ENCODE data around the gene TUBB2B.

The TUBB2B gene

DNA sequence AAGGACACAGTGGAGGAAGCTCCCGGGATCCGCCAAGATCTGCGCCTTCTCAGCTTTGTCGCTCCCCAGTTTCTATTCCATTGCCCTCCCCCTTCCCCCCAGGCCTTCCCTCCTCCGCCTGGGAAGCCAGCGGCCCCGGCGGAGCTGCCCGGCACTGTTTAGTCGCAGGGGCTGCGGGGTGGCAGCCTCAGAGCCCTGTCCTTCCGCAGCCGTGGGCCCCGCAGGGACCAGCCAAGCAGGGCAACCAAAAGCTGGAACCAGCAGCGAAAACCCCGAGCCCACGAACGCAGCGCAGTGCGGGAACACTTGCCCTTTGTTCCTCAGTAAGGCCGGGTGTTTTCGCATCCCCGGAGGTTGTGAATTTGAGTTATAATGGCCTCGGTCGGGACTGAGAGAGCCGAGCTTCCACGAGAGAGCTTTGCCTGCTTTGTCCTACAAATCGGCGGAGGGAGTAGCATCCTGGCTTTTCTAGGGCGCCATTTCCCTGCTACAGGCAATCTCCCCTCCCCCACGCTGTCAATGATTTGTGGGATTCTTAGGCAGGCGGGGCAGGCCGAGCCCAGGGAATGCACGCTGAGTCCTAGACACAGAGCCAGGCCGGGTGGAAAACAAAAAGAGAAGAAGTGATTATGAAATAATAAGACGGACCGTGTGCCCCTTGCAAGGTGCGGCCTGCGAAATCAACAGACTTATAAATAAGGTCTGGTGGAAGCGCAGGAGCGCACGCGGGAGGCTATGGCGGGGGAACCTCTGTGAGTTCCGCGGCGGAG is 4.0 kb upstream of the TUBB2B start:
- DNase-seq, result no peak

DNA sequence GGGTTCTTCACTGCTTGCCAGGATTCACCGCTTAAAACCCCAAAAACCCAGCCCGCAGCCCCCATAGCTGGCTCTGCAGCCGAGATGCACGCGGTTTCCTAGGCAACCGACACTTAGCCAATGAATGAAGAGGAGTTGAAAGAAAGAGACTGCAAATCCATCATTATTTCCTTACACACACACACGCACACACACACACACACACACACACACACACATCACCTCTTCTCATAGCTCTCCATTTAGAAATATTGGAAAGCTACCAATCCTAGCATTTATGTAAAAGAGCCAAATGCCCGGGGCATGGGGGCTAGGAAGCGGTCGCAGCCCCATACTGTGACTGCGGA is 3.4 kb upstream of the TUBB2B start:
- DNase-seq, result no peak

DNA sequence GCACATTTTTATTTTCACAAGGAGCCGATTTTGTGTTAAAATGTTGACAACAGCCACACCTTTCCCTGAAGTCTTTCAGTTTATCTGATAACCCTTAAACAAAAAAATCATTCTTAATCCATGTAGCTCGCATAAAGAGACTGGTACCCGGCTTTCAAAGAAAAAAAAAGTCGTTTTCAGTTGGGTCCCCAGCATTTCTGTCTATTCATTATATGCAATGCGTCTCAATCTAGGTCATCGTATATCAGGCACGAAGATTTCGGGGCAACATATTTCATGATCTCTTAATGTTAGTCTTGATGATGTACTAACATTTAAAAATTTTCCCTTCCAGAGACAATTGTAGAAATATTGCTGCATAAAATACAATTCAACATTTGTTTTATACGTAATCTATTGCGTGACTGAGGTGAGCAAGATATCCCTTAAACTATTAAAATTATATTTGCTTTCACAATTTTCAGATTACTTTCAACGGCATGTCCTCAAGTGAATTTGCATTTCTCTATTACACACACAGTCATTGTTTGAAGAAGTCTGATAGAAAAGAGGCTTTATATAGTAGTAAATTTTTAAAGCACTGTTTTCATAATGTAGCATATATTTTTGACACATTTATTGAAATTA is 2.9 kb upstream of the TUBB2B start:
- DNase-seq, result no peak

DNA sequence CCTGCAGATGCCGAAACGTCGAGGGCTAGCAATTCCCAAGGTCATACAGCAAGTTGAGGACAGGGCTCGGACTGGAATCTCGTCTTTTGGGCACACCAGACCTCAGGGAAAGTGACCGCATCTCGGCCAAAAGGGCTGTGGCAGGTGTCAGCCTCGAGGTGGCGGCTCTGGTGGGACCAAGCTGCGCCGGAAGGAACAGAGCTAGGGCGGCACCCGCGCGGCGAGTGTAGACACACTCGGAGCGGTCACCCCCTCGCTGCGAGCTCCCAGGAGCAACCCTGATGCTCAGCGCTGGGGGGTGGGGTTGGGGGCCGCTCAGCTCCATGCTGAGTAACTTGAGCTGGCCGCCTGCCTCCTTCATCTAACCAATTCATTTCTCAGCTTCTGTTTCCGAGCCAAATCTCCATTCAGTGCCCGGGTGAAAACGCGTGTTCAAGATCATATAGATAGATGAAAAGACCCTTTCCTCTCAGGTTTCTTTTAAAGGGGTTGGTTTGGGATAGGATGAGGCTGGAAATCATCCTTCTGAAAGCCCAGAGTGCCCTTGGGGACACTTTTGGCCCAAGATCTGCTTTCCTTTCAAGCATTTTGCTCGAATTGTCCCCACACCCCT is 2.2 kb upstream of the TUBB2B start:
- no peak for DNase-seq

DNA sequence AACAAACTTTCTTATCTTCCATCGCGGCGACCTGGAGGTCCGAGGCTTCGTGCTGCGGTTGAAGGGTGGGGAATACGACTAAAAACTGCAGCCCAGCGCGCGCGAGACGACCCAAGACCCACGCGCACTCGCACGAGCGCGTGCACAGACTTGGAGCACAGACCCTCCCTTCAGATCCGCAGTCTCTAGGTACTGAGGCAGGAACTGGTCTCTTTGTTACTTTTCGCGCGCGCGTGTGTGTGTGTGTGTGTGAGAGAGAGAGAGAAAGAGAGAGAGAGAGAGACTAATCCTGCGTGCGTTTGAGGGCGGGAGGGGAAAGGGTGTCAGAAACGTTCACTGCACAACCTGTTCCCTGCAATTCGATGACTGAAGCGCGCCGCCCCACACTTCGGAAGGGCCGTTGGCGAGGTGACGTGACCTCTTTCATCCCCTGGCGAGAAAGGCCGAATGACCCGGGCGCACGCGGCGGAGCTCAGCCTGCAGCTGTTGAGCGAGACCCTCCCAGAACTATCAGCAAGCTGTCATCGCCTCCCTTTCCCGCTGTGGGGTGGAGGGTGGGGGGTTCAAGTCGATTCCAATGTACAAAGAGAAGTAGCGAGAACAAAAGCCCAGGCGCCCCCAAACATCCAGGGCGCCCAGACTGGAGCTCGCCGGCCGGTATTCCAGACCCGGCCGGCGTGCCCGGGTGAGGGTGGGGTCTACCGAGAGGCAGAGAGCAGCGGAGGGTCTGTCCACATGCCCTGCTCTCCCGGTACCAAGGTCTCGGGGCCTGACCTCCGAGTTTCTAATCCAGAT is 1.5 kb upstream of the TUBB2B start:
- DNase-seq, result peak; percentile 14

DNA sequence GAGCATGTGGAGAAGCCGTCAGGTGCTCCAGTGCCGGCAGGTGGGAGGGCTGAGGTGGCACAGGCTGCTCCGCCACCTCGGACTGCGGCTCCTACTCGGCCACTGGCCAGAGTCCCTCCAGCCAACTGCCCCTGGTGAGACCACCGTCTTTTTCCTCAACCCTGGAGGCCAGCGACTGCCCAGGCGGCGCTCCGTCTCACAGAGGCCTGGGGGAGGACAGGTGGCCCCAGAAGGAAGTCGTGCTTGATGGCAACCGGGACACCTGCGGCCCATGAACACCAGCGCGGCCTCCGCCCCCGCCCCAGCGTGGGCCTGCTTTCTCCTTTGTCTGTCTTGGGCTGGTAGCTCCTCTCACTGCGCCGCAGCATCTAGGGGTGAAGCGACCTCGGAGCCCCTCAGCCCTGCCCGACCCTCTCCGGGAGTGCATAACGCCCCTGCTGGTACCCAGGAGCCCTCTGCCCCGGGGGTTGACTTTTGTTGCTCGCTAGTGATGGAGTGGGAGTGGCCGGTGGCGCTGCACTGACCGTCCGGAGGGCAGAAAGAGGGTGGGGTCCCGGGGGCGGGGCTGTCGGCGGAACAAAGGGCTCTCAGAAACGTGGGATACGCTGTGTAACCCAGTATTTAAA is 706 bp upstream of the TUBB2B start:
- peak; percentile 16 for DNase-seq

DNA sequence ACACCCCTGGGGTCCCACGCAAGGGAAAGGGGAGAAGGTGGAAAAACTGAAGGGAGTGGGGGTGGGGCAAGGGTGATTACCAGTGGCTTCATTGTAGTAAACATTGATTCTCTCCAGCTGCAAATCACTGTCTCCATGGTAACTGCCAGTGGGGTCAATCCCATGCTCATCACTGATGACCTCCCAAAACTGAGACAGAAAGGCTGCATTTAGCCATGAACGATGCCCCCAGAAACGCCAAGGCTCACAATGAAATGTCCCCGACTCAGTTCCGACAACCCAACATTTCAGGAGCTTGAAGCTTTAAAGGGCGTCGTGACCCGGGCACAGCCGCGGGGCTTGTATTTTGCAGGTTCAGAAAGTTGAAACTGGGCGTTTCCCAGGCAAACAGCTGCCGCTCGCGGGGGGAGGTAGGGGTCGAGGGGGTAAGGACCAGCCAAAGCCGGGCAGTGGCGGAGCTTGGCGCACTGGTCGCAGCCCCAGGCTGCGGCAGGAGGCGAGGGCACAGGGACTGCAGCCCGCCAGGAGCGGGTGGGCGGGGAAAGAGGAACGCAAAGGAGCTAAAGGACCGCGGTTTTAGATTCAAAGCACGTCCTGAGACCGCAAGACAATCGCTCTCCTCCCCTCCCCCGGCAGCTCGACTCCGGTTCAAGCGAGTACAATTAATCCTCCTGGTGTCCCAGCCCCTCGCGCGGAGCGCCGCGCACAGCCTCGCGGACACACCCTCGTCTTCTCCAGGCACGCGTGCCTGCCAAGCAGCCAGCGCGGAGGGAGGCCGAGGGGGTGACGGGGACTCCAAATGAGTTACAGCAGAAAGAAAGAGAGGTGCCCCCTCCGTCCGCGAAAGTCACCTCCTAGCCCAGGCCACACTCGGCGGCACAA is 731 bp downstream of the TUBB2B start:
- DNase-seq, result no peak

DNA sequence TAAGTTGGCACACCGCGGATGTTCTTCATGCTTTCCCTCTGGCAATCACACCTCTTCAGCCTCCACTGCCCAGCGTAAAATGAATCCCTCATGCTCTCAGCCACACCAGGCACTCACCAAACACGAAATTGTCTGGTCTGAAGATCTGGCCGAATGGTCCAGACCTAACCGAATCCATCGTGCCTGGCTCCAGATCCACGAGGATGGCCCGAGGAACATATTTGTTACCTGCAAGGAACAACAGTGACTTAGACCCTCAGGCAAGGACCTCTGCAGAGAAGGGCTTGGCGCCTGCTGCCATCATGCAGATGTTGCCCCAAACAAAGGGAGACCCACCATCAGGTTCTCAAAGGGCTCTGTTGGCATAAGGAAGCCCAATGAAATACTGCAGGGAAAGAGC is 1.4 kb downstream of the TUBB2B start:
- no peak for DNase-seq

DNA sequence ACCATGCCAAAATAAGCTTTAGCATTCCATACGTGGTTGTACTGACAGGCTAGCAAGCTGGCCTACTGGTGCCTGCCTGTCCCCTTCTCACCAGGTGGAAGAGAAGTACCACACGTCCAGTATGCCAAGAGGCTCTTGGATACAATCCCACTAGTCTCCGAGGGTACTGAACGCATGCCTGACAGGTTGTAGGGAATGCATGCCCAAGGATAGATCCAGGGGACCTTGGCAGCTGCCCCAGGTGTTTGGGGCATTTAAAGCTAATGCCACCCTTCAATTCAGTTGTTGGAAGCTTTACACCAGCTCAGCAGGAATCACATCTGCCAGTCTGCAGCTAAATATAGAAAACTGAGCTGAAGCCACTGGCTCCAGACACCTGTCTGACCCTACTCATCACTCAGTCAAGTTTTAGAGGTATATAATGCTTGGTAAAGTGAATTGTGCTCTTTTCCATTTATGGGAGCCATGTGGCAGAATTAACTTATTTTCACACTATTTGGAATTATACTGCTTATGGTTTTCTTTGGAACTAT is 4.9 kb downstream of the TUBB2B start:
- no peak for DNase-seq

DNA sequence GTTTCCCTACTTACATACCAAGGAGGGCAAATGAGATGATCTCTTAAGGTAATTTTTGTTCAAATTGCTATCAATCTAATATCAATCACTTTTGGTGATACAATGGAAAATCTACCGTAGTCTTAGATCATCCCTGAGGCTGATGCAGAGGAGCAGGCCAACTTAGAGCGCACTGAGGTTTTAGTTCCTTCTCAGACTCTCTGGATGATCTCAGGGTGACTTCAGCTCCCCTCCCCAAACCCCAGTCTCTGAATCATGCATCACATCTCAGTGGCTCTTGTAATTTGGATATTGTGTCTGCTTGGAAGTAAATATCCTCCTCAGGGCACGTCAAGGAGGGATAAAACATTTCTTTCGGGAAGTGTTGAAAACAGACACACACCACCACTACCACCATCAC is 5.9 kb downstream of the TUBB2B start:
- no peak for DNase-seq

DNA sequence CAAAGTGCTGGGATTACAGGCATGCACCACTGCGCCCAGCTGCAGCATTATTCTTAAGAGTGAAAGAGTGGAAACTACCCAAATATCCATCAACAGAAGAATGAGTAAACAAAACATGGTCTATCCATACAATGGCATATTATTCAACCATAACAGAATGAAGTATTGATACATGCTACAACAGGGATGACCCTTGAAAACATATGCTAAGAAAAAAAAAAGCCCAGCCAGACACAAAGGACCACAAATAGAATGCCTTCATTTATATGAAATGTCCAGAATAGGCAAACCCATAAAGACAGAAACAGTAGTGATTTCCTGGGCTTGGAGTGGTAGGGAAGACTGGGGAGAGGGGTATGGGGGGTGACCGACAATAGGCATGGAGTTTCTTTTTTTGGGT is 7.1 kb downstream of the TUBB2B start:
- DNase-seq, result no peak

DNA sequence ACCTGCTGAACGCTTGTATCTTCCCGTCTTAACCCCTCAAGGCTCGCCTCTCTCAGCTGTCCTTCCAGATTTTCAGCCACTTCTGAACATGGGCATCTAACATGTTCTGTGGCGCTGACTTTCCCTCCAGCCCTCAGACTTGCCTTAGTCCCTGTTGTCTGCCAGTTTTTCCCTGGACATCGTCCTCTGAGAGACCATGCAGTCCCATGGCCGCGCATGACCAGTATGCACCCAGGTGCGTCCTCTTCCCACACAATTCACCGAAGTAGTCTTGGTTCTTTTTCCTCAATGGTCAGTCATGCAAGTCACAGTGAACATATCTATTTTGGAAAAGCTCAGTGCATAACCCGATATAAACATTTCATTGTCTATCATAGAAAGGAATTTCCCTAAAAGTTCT is 9.2 kb downstream of the TUBB2B start:
- DNase-seq, result no peak

DNA sequence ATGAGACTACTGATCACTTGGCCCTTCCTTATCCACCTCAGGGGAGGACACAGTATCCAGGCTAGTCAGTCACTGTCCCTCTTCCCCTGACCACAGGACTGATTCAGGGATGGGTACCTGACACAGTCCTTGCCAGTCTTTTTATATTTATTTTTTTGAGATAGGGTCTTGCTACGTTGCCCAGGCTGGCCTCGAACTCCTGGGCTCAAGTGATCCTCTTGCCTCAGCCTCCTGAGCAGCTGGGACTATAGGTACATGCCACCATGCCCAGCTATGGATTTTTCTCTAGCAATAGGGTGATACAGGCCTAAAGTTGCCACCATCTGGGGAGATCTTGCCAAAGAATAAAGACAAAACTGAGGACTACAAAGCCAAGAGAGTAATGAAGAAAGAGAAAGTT is 10.2 kb downstream of the TUBB2B start:
- no peak for DNase-seq

DNA sequence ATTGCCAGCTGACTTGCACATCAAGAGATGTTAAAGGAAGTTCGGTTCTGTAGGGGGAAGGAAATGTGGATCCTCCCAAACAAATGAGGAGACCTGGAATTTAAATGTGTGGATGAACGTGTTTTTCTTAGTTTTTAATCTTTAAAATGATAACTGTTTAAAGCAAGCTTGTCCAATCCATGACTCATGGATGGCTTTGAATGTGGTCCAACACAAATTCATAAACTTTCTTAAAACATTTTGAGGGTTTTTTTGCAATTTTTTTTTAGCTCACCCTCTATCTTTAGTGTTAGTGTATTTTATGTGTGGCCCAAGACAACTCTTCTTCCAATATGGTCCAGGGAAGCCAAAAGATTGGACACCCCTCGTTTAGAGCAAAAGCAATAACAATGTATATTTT is 12.6 kb downstream of the TUBB2B start:
- DNase-seq, result no peak

DNA sequence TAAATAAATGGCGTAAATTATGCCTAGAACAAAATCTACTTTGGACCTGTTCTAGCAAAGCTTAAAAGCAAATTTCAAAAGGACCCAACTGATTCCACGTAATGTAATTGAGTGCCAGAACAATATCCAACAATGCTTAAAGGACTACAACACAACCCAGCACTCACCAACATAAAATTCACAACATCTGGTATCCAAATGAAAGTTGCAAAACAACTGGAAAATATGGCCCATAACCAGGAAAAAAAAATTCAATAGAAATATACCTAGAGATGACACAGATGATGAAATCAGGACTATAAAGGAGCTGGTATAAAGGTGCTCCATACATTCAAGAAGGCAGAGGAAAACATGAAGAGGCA is 14.1 kb downstream of the TUBB2B start:
- DNase-seq, result no peak

DNA sequence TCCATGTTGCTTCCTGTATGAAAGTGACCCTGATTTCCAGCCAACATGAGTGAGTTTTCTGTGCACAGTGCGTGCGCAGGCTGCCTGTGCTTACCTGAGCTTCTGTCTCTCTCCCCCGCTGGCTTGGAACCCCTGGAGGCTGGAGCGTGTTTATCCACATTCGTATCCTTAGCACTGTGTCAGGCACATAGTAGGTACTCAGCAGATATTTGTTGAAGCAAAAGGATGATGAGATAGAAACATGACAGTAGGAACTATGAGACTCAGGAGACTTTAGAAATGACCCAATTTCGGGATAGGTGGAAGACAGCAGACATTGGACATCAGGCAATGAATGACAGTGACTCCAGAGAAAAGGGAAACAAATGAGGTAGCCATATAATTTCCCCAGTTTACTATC is 15.2 kb downstream of the TUBB2B start:
- DNase-seq, result no peak

DNA sequence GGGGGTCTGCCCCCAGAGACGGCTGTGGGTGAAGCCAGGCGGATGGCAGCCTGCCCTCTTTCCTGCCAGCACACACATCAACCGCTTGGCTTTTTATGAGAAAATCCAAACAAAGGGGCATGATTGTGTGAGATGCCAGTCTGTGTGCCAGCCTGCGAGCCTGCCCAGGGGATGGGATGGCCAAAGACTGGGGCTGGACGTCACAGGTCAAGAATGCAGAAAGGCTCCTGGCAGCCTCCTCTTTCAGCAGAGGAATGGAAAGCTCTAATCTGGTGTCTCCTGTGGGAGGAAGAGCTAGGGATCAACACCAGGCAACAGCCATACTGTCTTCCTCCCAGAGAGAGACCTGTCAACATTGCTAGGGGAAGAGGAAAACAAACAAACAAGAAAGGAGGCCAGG is 15.8 kb downstream of the TUBB2B start:
- no peak for DNase-seq

DNA sequence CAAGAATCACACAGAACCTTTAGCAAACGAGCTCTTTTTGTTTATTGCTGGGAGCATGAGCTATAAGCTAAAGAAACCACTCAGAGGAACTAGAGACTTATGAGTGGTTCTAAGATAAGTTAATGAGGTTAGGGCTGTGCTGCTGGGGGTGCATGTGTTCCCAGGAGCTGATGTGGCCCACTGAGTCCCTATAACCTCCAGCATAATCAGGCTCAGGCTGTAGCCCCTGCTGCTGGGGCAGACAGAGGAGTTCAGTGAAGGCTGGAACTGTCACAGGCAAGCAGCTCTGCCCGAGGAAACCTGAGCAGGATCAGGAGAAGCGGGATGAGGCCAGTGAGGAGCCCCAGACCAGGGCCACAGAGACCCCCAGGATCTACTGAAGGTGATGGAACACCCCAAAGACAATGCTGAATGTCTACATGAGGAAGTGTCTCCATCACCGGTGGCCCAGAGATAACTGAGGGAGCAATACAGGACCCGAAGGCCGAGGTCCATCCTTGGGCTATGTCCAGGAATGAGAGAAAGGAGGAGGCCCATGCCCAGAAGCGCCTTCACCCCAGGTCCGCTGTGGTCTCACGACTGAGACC is 17.3 kb downstream of the TUBB2B start:
- DNase-seq, result no peak

DNA sequence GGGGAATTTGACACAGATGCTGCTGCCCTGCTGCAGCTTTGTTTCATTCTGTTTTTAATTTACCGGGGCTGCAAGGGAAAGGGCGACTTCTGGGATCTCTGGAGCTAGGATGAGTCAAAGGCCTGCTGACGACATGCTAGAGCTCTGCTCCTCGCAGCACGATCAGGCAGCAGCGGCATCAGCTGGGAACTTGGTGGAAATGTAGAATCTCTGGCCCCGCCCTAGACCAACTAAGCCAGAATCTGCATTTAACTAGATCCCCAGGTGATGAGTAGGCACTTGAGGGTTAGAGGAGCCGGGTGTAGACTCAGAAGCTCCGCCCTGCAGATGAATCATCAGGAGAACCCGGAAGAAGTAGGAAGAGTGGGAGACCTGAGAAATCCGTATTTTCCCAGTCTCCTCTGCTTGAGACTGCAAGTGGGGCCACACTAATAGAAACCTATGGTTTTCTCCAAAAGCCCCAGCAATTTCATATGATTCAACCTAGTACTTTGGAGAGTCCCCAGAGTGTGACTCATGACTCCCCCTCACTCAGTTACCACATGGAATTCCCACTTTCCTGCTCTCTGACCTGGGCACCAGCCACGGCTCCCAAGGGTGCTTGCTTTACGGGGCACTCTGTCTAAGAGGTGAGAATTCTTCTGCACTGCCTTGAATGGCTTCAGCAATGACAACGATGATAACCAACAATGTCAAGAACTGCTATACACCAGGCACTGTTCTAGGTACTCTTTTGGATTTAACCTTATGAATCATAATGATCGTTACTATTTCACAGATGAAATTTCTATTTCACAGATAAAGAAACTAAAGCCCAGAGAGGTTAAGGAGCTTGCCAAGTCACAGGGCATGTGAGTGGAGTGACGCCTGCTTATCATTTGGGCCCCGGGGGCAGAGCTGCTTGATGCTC is 18.1 kb downstream of the TUBB2B start:
- no peak for DNase-seq

DNA sequence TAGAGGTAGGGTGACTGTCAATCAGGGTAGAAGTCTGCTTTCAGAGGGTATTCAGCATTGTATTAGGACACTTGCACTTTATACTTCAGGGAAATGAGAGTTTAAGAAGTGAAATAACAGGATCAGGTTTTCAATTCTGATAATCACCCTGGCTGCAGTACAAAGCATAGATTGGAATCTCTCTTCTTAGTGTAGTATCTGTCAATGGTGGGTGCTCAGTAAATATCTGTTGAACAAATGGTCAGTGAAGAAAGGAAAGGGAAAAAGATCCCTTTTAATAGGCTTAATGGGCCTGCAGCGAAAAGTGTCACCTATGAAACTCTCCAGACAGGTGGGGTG is 18.7 kb downstream of the TUBB2B start:
- no peak for DNase-seq
